Stimulated activated memory B cell treated with anti-CD40 and anti-IgM and Interleukin-4, amounts not matched to agents 10 μg/mL and 1 μg/mL and 100 μg/mL, for 72 hours (primary cell): ENCODE data around the gene SLC9A6.

Experiments
- ATAC-seq: fragments of 150-1000 bp; cut with Tn5 transposase; 2 replicates; pipeline ENCODE4 v1.10.0; 2021
- H3K27ac Mint-ChIP-seq: one replicate; pipeline ENCODE4 v1.8.0; 2022; ENCODE audit warnings: mild to moderate bottlenecking, mixed read lengths
- H3K27me3 Mint-ChIP-seq: one replicate; pipeline ENCODE4 v1.8.0; 2022; ENCODE audit warnings: mixed read lengths
- H3K36me3 Mint-ChIP-seq: one replicate; pipeline ENCODE4 v1.8.0; 2022; ENCODE audit warnings: mixed read lengths
- H3K4me1 Mint-ChIP-seq: one replicate; pipeline ENCODE4 v1.8.0; 2022; ENCODE audit warnings: mixed read lengths
- H3K4me3 Mint-ChIP-seq: one replicate; pipeline ENCODE4 v1.8.0; 2022; ENCODE audit warnings: mild to moderate bottlenecking, moderate library complexity, mixed read lengths
- H3K9me3 Mint-ChIP-seq: one replicate; pipeline ENCODE4 v1.8.0; 2022; ENCODE audit warnings: mixed read lengths

Gene SLC9A6

GRCh38 chrX:135985157-135985972 is at the start of gene SLC9A6:
Gene SLC9A6 (plus strand): TSS chrX:135985435. CDS start chrX:135985659, 224 bp downstream.
- no peaks in the 10 kb centered on the region for H3K9me3 Mint-ChIP-seq
- peaks cover 6% of the 10 kb centered on the region for H3K36me3 Mint-ChIP-seq
- H3K27ac Mint-ChIP-seq, result peak within 1 kb of the TSS; percentile 91
- peak; percentile 96 for ATAC-seq
- no peaks in the 10 kb centered on the region for H3K27me3 Mint-ChIP-seq
- peaks cover 51% of the 10 kb centered on the region for H3K4me1 Mint-ChIP-seq
- H3K4me3 Mint-ChIP-seq, result peak within 1 kb of the TSS; percentile 94

- Mint-ChIP-seq H3K4me1 (no peaks in the 10 kb centered on the region), H3K27ac (no peak overlapping the region), H3K9me3 (peaks cover 2% of the 10 kb centered on the region), H3K4me3 (no peak overlapping the region), H3K36me3 (peaks cover 25% of the 10 kb centered on the region), H3K27me3 (no peaks in the 10 kb centered on the region)
- no peak for ATAC-seq
Observed at GRCh38 chrX:135944486-135944885, 40.7 kb upstream of the SLC9A6 start.

DNA sequence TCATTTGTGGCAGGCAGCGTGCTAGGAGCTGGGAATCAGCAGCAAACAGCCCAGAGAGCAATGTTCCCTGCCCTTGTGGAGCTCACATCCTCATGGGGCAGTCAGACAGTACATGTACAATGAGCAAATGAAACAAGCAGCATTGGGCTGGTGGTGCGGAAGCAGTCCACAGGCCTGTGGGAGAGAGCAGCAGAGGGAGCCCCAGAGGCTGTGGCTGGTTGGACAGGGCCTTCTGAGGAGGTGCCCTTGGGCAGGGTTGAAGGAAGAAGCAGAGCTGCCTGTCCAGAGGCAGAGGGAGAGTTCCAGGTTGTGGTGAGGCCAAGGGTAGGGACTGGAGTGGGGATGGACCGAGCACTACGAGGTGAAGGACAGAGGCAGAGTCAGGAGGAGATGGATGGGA is 33.9 kb upstream of the SLC9A6 start:
- Mint-ChIP-seq H3K9me3 (no peaks in the 10 kb centered on the region), H3K4me1 (no peaks in the 10 kb centered on the region), H3K4me3 (no peak overlapping the region), H3K27me3 (no peaks in the 10 kb centered on the region), H3K36me3 (peaks cover 12% of the 10 kb centered on the region), H3K27ac (no peak overlapping the region)
- ATAC-seq, result no peak

DNA sequence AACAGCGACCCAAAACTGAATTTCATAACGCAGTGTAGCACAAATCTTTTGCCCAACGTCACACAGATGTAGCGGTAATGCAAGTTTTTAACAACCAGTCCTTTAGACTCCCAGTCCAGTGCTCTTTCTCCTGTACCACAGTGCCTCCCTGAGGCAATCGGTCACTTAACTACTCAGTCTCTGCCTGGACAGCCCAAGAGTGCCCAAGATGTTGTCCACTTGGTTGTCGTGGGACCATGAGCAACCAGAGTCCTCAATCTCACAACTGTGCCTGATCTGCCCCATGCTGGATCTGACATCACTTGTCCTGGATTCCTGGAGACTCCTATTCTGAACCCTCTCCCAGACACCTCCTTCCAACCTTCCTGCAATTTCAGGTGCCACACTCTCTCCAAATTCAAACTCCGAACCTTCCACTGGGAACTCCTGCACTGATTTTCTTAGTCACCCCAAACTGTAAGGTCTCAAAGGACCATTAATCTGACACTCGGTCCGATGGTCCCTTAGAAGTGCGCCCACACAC is 12.1 kb upstream of the SLC9A6 start:
- ATAC-seq, result no peak
- no peaks in the 10 kb centered on the region for H3K36me3 Mint-ChIP-seq

GRCh38 chrX:135973548-135974278 is 11.5 kb upstream of the SLC9A6 start, which contains the start of gene MMGT1:
Gene MMGT1 (minus strand): TSS chrX:135973988. CDS start chrX:135973675, 313 bp downstream.
- Mint-ChIP-seq H3K4me1 (peaks cover 21% of the 10 kb centered on the region), H3K4me3 (peak within 1 kb of the TSS; percentile 100), H3K27ac (peak within 1 kb of the TSS; percentile 95), H3K9me3 (no peaks in the 10 kb centered on the region), H3K27me3 (no peaks in the 10 kb centered on the region), H3K36me3 (no peaks in the 10 kb centered on the region)
- peak; percentile 97 for ATAC-seq

More for the DNA sequence above, 12.1 kb upstream of the SLC9A6 start:
- no peaks in the 10 kb centered on the region for H3K9me3 Mint-ChIP-seq
- peak overlapping the region; percentile 95 for H3K27ac Mint-ChIP-seq
- peaks cover 21% of the 10 kb centered on the region for H3K4me1 Mint-ChIP-seq
- no peaks in the 10 kb centered on the region for H3K27me3 Mint-ChIP-seq
- H3K4me3 Mint-ChIP-seq, result peak overlapping the region; percentile 100

GRCh38 chrX:135974279-135974856 is 10.9 kb upstream of the SLC9A6 start:
- Mint-ChIP-seq H3K4me1 (peaks cover 21% of the 10 kb centered on the region), H3K4me3 (peak overlapping the region; percentile 77), H3K27me3 (no peaks in the 10 kb centered on the region), H3K27ac (no peak overlapping the region), H3K9me3 (no peaks in the 10 kb centered on the region), H3K36me3 (no peaks in the 10 kb centered on the region)
- ATAC-seq, result peak; percentile 67

DNA sequence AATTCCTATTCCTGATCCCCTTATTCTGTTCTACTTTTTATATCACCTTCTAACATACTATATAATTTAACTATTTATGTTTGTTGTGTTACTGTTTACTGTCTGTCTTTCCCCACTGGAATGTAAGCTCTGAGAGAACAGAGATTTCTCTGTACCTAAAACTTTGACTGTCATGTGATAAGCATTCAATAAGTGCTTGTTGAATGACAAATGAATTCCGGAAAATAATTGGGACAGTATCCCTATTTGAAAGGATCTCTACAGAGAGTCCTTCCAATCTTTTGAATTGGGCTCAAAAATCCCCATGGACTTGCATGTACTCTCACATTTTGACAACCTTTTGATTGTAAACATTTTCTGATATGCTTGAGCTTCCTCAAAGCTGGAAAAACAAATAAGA is 9.8 kb upstream of the SLC9A6 start:
- no peak for ATAC-seq
- no peaks in the 10 kb centered on the region for H3K36me3 Mint-ChIP-seq
- H3K27me3 Mint-ChIP-seq, result no peaks in the 10 kb centered on the region
- H3K4me1 Mint-ChIP-seq, result peaks cover 21% of the 10 kb centered on the region
- no peaks in the 10 kb centered on the region for H3K9me3 Mint-ChIP-seq
- H3K4me3 Mint-ChIP-seq, result no peak overlapping the region
- no peak overlapping the region for H3K27ac Mint-ChIP-seq

DNA sequence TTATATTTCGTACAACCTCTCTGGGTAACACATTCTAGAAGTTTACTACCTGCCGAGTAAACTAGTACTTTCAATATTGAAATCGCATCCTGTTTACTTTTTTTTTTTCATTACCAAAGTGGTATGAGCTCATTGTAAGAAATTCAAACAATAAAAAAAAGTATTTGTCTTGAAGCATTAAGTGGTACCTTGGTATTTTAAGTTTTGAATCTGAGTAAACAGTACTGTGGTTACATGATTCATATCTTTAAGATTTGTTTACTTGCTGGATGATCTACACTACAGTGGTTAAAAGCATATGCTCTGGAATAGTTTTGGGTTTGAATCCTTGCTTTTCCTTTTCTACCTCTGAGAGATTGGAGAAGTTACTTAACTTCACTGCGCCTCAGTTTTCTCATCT is 7.6 kb upstream of the SLC9A6 start:
- Mint-ChIP-seq H3K9me3 (no peaks in the 10 kb centered on the region), H3K27me3 (no peaks in the 10 kb centered on the region), H3K4me1 (peaks cover 20% of the 10 kb centered on the region), H3K36me3 (no peaks in the 10 kb centered on the region), H3K4me3 (no peak overlapping the region), H3K27ac (no peak overlapping the region)
- ATAC-seq, result no peak

DNA sequence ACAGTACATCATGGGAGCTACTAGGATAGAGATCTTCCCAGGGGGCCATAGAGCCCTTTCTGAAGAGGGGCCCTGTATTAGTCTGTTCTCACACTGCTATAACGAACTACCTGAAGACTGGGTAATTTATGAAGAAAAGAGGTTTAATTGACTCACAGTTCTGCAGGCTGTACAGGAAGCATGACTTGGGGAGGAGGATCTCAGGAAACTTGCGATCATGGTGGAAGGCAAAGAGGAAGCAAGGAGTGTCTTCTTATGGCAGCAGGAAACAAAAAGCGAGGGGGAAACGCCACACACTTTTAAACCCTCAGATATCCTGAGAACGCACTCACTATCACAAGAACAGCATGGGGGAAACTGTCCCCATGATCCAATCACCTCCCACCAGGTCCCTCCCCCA is 4.2 kb upstream of the SLC9A6 start:
- no peak overlapping the region for H3K27ac Mint-ChIP-seq
- no peak overlapping the region for H3K4me3 Mint-ChIP-seq
- peaks cover 30% of the 10 kb centered on the region for H3K4me1 Mint-ChIP-seq
- no peaks in the 10 kb centered on the region for H3K36me3 Mint-ChIP-seq
- ATAC-seq, result no peak
- H3K27me3 Mint-ChIP-seq, result no peaks in the 10 kb centered on the region
- no peaks in the 10 kb centered on the region for H3K9me3 Mint-ChIP-seq

DNA sequence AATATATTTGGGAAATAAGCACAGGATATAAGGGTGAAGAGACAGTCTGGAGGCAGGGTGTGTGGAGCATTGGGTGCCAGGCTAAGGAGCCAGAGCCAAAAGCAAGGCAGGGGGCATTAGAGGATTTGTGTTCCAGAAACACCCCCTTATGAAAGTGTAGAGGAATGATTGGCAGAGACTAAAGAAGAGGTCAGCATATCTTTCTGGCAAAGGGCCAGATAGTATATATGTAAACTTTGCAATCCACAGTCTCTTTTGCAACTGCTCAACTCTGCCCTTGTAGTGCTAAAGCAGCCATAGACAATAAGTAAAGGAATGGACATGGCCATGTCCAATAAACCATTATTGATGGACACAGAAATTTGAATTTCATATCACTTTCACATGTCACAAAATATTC is 3.6 kb upstream of the SLC9A6 start:
- Mint-ChIP-seq H3K9me3 (no peaks in the 10 kb centered on the region), H3K4me1 (peaks cover 36% of the 10 kb centered on the region), H3K27me3 (no peaks in the 10 kb centered on the region), H3K27ac (no peak overlapping the region), H3K4me3 (no peak overlapping the region), H3K36me3 (no peaks in the 10 kb centered on the region)
- ATAC-seq, result no peak

GRCh38 chrX:135982860-135983259 is 2.4 kb upstream of the SLC9A6 start:
- H3K4me3 Mint-ChIP-seq, result peak overlapping the region; percentile 88
- no peak for ATAC-seq
- H3K36me3 Mint-ChIP-seq, result no peaks in the 10 kb centered on the region
- H3K27ac Mint-ChIP-seq, result peak overlapping the region; percentile 91
- no peaks in the 10 kb centered on the region for H3K27me3 Mint-ChIP-seq
- H3K9me3 Mint-ChIP-seq, result no peaks in the 10 kb centered on the region
- H3K4me1 Mint-ChIP-seq, result peaks cover 38% of the 10 kb centered on the region

GRCh38 chrX:135984256-135984655 is 979 bp upstream of the SLC9A6 start:
- peak overlapping the region; percentile 88 for H3K4me3 Mint-ChIP-seq
- H3K27me3 Mint-ChIP-seq, result no peaks in the 10 kb centered on the region
- no peak for ATAC-seq
- no peaks in the 10 kb centered on the region for H3K36me3 Mint-ChIP-seq
- H3K27ac Mint-ChIP-seq, result peak overlapping the region; percentile 91
- H3K9me3 Mint-ChIP-seq, result no peaks in the 10 kb centered on the region
- peaks cover 45% of the 10 kb centered on the region for H3K4me1 Mint-ChIP-seq

DNA sequence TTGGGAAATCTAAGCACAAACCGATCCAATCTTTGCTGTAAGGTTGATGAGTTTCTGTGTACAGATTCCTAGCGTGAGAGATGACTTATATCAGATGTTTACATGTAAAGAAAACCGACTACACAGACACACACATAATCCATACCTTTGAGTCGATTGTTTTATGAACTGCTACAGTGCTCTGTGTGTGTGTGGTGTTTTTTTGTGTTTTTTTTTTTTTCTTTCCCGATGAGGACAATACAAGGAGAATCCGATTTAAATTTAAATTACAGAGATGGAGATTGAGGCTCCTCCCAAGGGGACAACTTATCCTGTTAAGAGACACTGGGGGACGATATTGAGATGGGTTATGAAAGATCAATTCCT is 461 bp upstream of the SLC9A6 start:
- Mint-ChIP-seq H3K4me3 (peak overlapping the region; percentile 88), H3K36me3 (peaks cover 5% of the 10 kb centered on the region), H3K4me1 (peaks cover 50% of the 10 kb centered on the region), H3K27ac (peak overlapping the region; percentile 91), H3K27me3 (no peaks in the 10 kb centered on the region), H3K9me3 (no peaks in the 10 kb centered on the region)
- peak; percentile 44 for ATAC-seq

DNA sequence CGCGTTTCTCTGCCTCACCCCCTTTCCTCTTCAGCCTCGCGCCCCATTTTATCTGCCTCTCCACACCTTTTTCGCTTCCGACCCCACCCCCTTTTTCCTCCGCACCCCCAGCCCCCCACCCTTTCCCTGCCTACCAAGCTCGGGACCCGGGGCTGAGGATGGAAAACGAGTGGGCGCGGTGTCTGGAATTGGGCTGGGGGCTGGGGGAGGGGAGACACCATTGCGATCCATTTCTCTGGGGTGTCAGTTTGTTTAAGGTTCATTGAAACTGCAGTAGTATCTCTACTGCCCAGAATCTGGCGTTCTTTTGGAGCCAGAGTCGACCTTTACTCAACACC is 707 bp downstream of the SLC9A6 start:
- H3K36me3 Mint-ChIP-seq, result peaks cover 6% of the 10 kb centered on the region
- no peaks in the 10 kb centered on the region for H3K9me3 Mint-ChIP-seq
- H3K4me1 Mint-ChIP-seq, result peaks cover 51% of the 10 kb centered on the region
- no peak for ATAC-seq
- H3K4me3 Mint-ChIP-seq, result peak overlapping the region; percentile 94
- H3K27ac Mint-ChIP-seq, result peak overlapping the region; percentile 91
- no peaks in the 10 kb centered on the region for H3K27me3 Mint-ChIP-seq

GRCh38 chrX:135988245-135988644 is 3.0 kb downstream of the SLC9A6 start:
- Mint-ChIP-seq H3K27ac (peak overlapping the region; percentile 54), H3K36me3 (peaks cover 24% of the 10 kb centered on the region), H3K4me3 (no peak overlapping the region), H3K9me3 (no peaks in the 10 kb centered on the region), H3K4me1 (peaks cover 60% of the 10 kb centered on the region), H3K27me3 (no peaks in the 10 kb centered on the region)
- ATAC-seq, result no peak
